B cell (primary cell): Measurements from ENCODE around the gene KSR2. TPM values are rescaled to one million over a fixed set of nuclear protein-coding genes. Genes with fewer than 3 reads are reported as not detected.
"Not testable (repeated sequence)": the region's sequence is repeated elsewhere in the genome, so short reads cannot be mapped to it uniquely, and the experiment has no call there.

Experiments
- ATAC-seq: fragments of 200-7000 bp; cut with Tn5 transposase; one replicate; pipeline ENCODE4 v1.10.0; 2021; ENCODE audit warnings: low read depth, mild to moderate bottlenecking, moderate number of reproducible peaks, moderate library complexity
- CTCF ChIA-PET: fragments of 350-600 bp; sonication (Branson Sonifier 250); formaldehyde crosslinking; loops from one replicate; lab custom pipeline; 2021; ENCODE audit warnings: antibody characterized with exemption, inconsistent platforms; lab: Charles Lee
- POLR2A ChIA-PET: fragments of 350-600 bp; sonication (Branson Sonifier 250); formaldehyde crosslinking; loops from one replicate; lab custom pipeline; 2021; ENCODE audit warnings: antibody characterized with exemption; lab: Charles Lee
- DNase-seq: peaks from one replicate; pipeline ENCODE4 v3.0.0; 2013
- H2AFZ ChIP-seq: 2 replicates; pipeline ENCODE4 v1.6.1; 2012; ENCODE audit warnings: mild to moderate bottlenecking, low read depth, low read length; ENCODE audit not compliant: insufficient read depth, poor library complexity, severe bottlenecking
- H3K27ac ChIP-seq, 2 donors: 1 replicate in 1 of 2; 2 replicates in 1 of 2; pipeline ENCODE4 v1.5.1; 2012 to 2013; ENCODE audit warnings: low read length in 2 of 2, mild to moderate bottlenecking in 2 of 2, moderate library complexity in 1 of 2
- H3K27me3 ChIP-seq, 4 experiments: fragments of 200-600 bp in 1 of 4; sonication (generic) in 1 of 4; replicated peaks in 1 of 4; 1 replicate in 2 of 4; 2 replicates in 2 of 4; pipeline versions ENCODE4 v1.6.1 to v1.7.0; 2013 to 2016; ENCODE audit warnings: low read length in 3 of 4, mild to moderate bottlenecking in 2 of 4, mixed read lengths in 1 of 4, moderate library complexity in 1 of 4; ENCODE audit not compliant: insufficient read depth in 4 of 4, control insufficient read depth in 3 of 4; ENCODE audit errors: control extremely low read depth in 1 of 4
- H3K36me3 ChIP-seq, 2 experiments: replicated peaks in 1 of 2; 1 replicate in 1 of 2; 2 replicates in 1 of 2; pipeline versions ENCODE4 v1.6.1 to v1.7.1; 2013; ENCODE audit warnings: low read length in 1 of 2; ENCODE audit not compliant: insufficient read depth in 2 of 2, control insufficient read depth in 1 of 2; ENCODE audit errors: control extremely low read depth in 1 of 2, extremely low read depth in 1 of 2
- H3K4me1 ChIP-seq, 2 donors: fragments of 200-600 bp in 1 of 2; sonication (generic) in 1 of 2; 1 replicate in 1 of 2; 2 replicates in 1 of 2; pipeline versions ENCODE4 v1.5.1 to v1.6.1; 2013 to 2017; ENCODE audit warnings: low read length in 2 of 2; ENCODE audit not compliant: control insufficient read depth in 2 of 2, insufficient read depth in 2 of 2
- H3K4me2 ChIP-seq: replicated peaks from 2 replicates; pipeline ENCODE3; 2012; ENCODE audit warnings: mild to moderate bottlenecking, low read depth, low read length; ENCODE audit not compliant: poor library complexity, severe bottlenecking
- H3K4me3 ChIP-seq, 5 experiments: fragments of 200-600 bp in 1 of 5; sonication (generic) in 1 of 5; 1 replicate in 3 of 5; 2 replicates in 2 of 5; pipeline versions ENCODE4 v1.5.1 to v1.7.0; 2011 to 2016; ENCODE audit warnings: low read length in 4 of 5, mild to moderate bottlenecking in 4 of 5, low read depth in 2 of 5, control low read depth in 1 of 5, moderate library complexity in 1 of 5; ENCODE audit not compliant: insufficient read depth in 1 of 5; ENCODE audit errors: control extremely low read depth in 1 of 5, extremely low read depth in 1 of 5
- H3K79me2 ChIP-seq: fragments of 200-600 bp; sonication (generic); one replicate; pipeline ENCODE4 v1.6.0; 2016; ENCODE audit warnings: low read length; ENCODE audit not compliant: control insufficient read depth, insufficient read depth
- H3K9ac ChIP-seq: fragments of 200-600 bp; sonication (generic); 2 replicates; pipeline ENCODE4 v1.6.1; 2017; ENCODE audit warnings: mild to moderate bottlenecking, low read length, moderate library complexity
- H3K9me3 ChIP-seq, 3 donors: one replicate each; pipeline versions ENCODE4 v1.6.1 to v1.7.1; 2013; ENCODE audit warnings: low read length in 2 of 3; ENCODE audit not compliant: control insufficient read depth in 2 of 3, insufficient read depth in 1 of 3; ENCODE audit errors: control extremely low read depth in 1 of 3
- H4K20me1 ChIP-seq: 2 replicates; pipeline ENCODE4 v1.6.0; 2012; ENCODE audit warnings: mild to moderate bottlenecking, low read length; ENCODE audit not compliant: insufficient read depth, control insufficient read depth, poor library complexity, severe bottlenecking
- H3K27ac Mint-ChIP-seq: one replicate; pipeline ENCODE4 v1.8.0; 2021; ENCODE audit warnings: mixed read lengths
- H3K27me3 Mint-ChIP-seq: one replicate; pipeline ENCODE4 v1.8.0; 2021; ENCODE audit warnings: mixed read lengths
- H3K4me1 Mint-ChIP-seq: one replicate; pipeline ENCODE4 v1.8.0; 2021; ENCODE audit warnings: mixed read lengths
- H3K4me3 Mint-ChIP-seq: one replicate; pipeline ENCODE4 v1.8.0; 2021; ENCODE audit warnings: mixed read lengths
- H3K9me3 Mint-ChIP-seq: one replicate; pipeline ENCODE4 v1.8.0; 2022; ENCODE audit warnings: mixed read lengths; ENCODE audit not compliant: insufficient read depth
- EZH2 ChIP-seq: IDR thresholded peaks from 2 replicates; pipeline ENCODE4 v1.6.1; 2012; ENCODE audit warnings: borderline replicate concordance, low read depth, mild to moderate bottlenecking, moderate library complexity, low read length; ENCODE audit not compliant: insufficient read depth, poor library complexity, severe bottlenecking
- WGBS: methylation state at CpG from one replicate; pipeline ENCODE4 v1.1.5; 2013; ENCODE audit warnings: missing lambda C conversion rate; ENCODE audit not compliant: insufficient coverage; 5-methylcytosine and 5-hydroxymethylcytosine counted together
- intact Hi-C: fragments of 100-400 bp; cut with micrococcal nuclease; formaldehyde crosslinking; loops from one replicate; pipeline ENCODE4 v1.10.0; 2022
- polyA plus RNA-seq: library from polyadenylated mRNA; depleted of rRNA; stranded (reverse); fragments of >200 nt; gene quantifications from 2 replicates; pipeline ENCODE4 v1.2.3, GENCODE V29; 2012
- total RNA-seq, 2 donors: library from RNA; stranded (reverse); fragments of 120-200 nt in 1 of 2; gene quantifications; 1 replicate in 1 of 2; 2 replicates in 1 of 2; pipeline versions ENCODE4 v1.2.3 to v1.2.4, GENCODE V29; 2013 to 2022
- TF ChIP-seq, protein P1 (sequence below): fragments of 200-600 bp; IDR thresholded peaks from one replicate; pipeline ENCODE4 v1.8.0; 2022; ENCODE audit warnings: antibody characterized with exemption, mild to moderate bottlenecking

KSR2 gene
- total and polyA plus RNA-seq, 2 donors (not counting 1 experiment from before 2014, with no cell fraction given) = not detected

DNA sequence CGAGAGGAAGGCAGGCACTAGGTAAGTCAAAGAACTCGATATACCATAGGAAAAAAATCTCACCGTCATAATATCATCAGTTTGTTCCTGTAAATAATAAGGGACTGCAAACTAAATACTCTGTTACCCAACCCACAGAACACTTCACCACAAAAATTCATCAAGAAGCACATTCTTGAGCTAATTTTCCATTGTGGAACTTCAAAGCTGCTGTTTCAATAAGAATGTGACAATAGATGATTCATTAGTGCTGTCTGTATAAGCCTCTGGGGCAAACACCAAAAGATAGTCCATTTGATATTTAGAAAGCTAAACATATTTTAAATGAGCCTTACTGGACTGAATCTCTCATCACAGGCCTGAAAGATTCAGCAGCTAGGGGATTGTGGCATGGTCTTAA is 219.4 kb downstream of the KSR2 start:
- no peak overlapping the region for H3K4me2 ChIP-seq
- H3K4me1 ChIP-seq = no peaks in the 10 kb centered on the region
- ATAC-seq = no peak
- Mint-ChIP-seq H3K4me1 (no peaks in the 10 kb centered on the region), H3K4me3 (no peak overlapping the region), H3K27ac (no peak overlapping the region), H3K27me3 (no peaks in the 10 kb centered on the region), H3K9me3 (peaks cover 5% of the 10 kb centered on the region)
- H3K27ac ChIP-seq = no peak overlapping the region
- no peaks in the 10 kb centered on the region for H3K36me3 ChIP-seq
- POLR2A ChIA-PET = no interaction called here
- H2AFZ ChIP-seq = no peak overlapping the region
- no CpG with 5 or more reads among the region's 3 CpGs for WGBS
- TF ChIP-seq, protein P1, sequence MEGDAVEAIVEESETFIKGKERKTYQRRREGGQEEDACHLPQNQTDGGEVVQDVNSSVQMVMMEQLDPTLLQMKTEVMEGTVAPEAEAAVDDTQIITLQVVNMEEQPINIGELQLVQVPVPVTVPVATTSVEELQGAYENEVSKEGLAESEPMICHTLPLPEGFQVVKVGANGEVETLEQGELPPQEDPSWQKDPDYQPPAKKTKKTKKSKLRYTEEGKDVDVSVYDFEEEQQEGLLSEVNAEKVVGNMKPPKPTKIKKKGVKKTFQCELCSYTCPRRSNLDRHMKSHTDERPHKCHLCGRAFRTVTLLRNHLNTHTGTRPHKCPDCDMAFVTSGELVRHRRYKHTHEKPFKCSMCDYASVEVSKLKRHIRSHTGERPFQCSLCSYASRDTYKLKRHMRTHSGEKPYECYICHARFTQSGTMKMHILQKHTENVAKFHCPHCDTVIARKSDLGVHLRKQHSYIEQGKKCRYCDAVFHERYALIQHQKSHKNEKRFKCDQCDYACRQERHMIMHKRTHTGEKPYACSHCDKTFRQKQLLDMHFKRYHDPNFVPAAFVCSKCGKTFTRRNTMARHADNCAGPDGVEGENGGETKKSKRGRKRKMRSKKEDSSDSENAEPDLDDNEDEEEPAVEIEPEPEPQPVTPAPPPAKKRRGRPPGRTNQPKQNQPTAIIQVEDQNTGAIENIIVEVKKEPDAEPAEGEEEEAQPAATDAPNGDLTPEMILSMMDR = no peak
- TF ChIP-seq EZH2 = no peak
- no peaks in the 10 kb centered on the region for H3K9me3 ChIP-seq
- no peak overlapping the region for H3K4me3 ChIP-seq
- CTCF ChIA-PET = no interaction called here
- no peak for DNase-seq
- no peak overlapping the region for H3K9ac ChIP-seq
- no peaks in the 10 kb centered on the region for H3K27me3 ChIP-seq
- no peaks in the 10 kb centered on the region for H3K79me2 ChIP-seq
- H4K20me1 ChIP-seq = no peaks in the 10 kb centered on the region
- intact Hi-C loops = no loop called here

DNA sequence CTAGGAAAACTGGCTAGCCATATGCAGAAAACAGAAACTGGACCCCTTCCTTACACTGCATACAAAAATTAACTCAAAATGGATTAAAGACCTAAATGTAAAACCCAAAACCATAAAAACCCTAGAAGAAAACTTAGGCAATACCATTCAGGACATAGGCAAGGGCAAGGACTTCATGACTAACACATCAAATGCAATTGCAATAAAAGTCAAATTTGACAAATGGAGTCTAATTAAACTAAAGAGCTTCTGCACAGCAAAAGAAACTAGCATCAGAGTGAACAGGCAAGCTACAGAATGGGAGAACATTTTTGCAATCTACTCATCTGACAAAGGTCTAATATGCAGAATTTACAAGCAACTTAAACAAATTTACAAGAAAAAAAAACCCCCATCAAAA is 222.4 kb downstream of the KSR2 start:
- intact Hi-C loops, POLR2A ChIA-PET, H3K27me3 Mint-ChIP-seq, H3K4me1 ChIP-seq, H3K9me3 Mint-ChIP-seq, H3K27ac ChIP-seq, H3K4me2 ChIP-seq, H4K20me1 ChIP-seq, H3K9me3 ChIP-seq, H2AFZ ChIP-seq, H3K27ac Mint-ChIP-seq, H3K4me3 Mint-ChIP-seq, H3K4me3 ChIP-seq, H3K27me3 ChIP-seq, H3K9ac ChIP-seq, CTCF ChIA-PET, ATAC-seq, H3K4me1 Mint-ChIP-seq, DNase-seq, H3K79me2 ChIP-seq, H3K36me3 ChIP-seq: not testable (repeated sequence)
